Measurements from ENCODE around the gene TAP1.

GRCh38 chr6:32851025-32851424 lies 2.5 kb downstream of the TAP1 start:
- TF ChIP-seq CTCF (IDR thresholded peaks at IDR 0.05): no peak
- TF ChIP-seq POLR2A (IDR thresholded peaks at IDR 0.05): no peak
